GM06990 (cell line): ENCODE measurements around the gene KCNK7.

ENCODE experiments used
- DNase-seq: peaks from one replicate; pipeline ENCODE4 v3.0.0-alpha.2; 2011; ENCODE audit not compliant: insufficient read length; ENCODE audit errors: extremely low read depth
- H3K27me3 ChIP-seq: replicated peaks from 2 replicates; pipeline ENCODE4 v1.6.0; 2011; ENCODE audit warnings: low read length; ENCODE audit not compliant: control insufficient read depth, insufficient read depth
- H3K36me3 ChIP-seq: 2 replicates; pipeline ENCODE4 v1.5.1; 2011; ENCODE audit warnings: low read length; ENCODE audit not compliant: control insufficient read depth, insufficient read depth
- H3K4me3 ChIP-seq: replicated peaks from 2 replicates; pipeline ENCODE4 v1.5.1; 2011; ENCODE audit warnings: low read depth, mild to moderate bottlenecking, control low read depth, low read length
- CTCF ChIP-seq: IDR thresholded peaks from 2 replicates; pipeline ENCODE4 v1.5.1; 2011; ENCODE audit warnings: low read length, control low read depth, mild to moderate bottlenecking, inconsistent platforms; ENCODE audit not compliant: insufficient read depth, poor library complexity, severe bottlenecking

KCNK7 gene

DNA sequence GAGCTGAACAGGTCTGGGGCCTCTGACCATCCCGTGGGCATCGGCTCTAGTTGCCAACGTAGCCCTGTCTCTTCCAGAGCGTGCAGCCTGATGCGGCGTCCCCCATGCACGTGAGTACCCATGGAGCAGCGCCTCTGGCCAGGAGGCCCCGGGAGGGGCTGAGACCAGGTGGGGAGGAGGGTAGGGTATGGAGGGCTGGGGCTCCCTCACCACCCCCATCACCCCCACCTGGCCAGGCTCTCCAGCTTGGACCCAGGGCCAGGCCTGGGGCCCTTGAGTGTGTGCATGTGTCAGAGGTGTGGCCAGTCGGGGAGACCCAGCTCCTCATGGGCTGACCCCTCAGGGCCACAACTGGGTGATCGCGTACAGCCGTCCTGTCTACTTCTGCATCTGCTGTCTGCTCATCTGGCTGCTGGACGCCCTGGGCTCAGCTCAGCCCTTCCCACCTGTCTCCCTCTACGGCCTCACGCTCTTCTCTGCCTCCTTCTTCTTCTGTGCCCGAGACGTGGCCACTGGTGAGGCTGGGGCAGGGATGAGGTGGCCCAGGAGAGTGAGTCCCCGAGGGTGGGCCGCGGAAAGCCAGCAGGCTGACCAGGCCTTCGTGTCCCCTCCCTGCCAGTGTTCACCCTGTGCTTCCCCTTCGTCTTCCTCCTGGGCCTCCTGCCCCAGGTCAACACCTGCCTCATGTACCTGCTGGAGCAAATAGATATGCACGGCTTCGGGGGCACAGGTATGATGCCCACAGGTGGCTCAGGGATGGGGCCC is 28.4 kb upstream of the KCNK7 start:
- peaks cover 69% of the 10 kb centered on the region for H3K36me3 ChIP-seq
- H3K4me3 ChIP-seq = no peak overlapping the region
- H3K27me3 ChIP-seq = no peaks in the 10 kb centered on the region
- DNase-seq = no peak
- TF ChIP-seq CTCF = no peak

DNA sequence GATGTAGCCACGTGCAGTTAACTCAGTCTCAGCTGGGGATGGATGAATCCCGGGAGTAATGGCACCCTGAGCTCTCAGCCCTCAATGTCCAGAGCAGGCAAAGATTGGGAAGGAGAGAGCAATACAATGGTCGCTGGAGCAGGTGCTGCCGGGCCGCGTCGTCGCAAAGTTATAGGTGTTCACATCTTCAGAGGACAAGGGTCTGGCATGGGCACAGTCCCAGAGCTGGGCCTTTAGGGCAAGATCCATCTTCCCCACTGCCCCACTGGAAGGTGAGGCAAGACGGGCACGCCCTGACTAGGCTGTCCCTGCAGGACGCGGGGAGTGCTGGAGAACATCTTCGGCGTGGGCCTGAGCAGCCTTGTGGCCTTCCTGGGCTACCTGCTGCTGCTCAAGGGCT is 27.6 kb upstream of the KCNK7 start:
- no peaks in the 10 kb centered on the region for H3K27me3 ChIP-seq
- DNase-seq = no peak
- H3K4me3 ChIP-seq = no peak overlapping the region
- peaks cover 71% of the 10 kb centered on the region for H3K36me3 ChIP-seq
- no peak for TF ChIP-seq CTCF

GRCh38 chr11:65622011-65622410 is 26.4 kb upstream of the KCNK7 start:
- no peak for TF ChIP-seq CTCF
- no peaks in the 10 kb centered on the region for H3K27me3 ChIP-seq
- no peak for DNase-seq
- peaks cover 69% of the 10 kb centered on the region for H3K36me3 ChIP-seq
- no peak overlapping the region for H3K4me3 ChIP-seq

- no peak for TF ChIP-seq CTCF
- Histone ChIP-seq H3K4me3 (no peak overlapping the region), H3K27me3 (no peaks in the 10 kb centered on the region), H3K36me3 (peaks cover 68% of the 10 kb centered on the region)
- DNase-seq = no peak
Observed at GRCh38 chr11:65621460-65621859, 25.9 kb upstream of the KCNK7 start.

DNA sequence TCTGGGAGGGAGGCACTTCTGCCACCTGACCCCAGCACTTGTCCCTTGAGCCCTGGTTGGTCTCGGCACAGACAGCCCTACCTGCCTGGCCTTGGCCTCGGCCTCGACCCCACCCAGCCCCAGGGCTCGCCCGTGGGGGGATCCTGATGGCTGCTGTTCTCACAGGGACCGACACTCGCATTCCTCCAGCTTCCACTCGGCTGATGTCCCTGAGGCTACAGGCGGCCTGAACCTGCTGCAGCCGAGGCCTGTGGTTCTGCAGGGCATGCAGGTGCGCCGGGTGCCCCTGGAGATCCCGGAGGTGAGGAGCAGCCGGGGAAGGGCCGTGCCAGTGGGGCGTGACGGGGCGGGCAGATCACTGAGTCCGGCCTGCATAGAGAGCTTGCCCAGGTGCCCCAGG is 25.1 kb upstream of the KCNK7 start:
- TF ChIP-seq CTCF = no peak
- Histone ChIP-seq H3K36me3 (peaks cover 61% of the 10 kb centered on the region), H3K4me3 (no peak overlapping the region), H3K27me3 (no peaks in the 10 kb centered on the region)
- DNase-seq = no peak

- H3K27me3 ChIP-seq = no peaks in the 10 kb centered on the region
- no peak overlapping the region for H3K4me3 ChIP-seq
- peaks cover 51% of the 10 kb centered on the region for H3K36me3 ChIP-seq
- no peak for DNase-seq
- TF ChIP-seq CTCF = no peak
Observed at GRCh38 chr11:65619281-65619928, 23.8 kb upstream of the KCNK7 start.
